Measurements from ENCODE around the gene RNU1-4. TPM values are rescaled to one million over a fixed set of nuclear protein-coding genes. Genes with fewer than 3 reads are reported as not detected.
"Not testable (repeated sequence)": the region's sequence is repeated elsewhere in the genome, so short reads cannot be mapped to it uniquely, and the experiment has no call there.

The RNU1-4 gene
- total and polyA plus RNA-seq, 2 donors = 17,380 TPM; not detected in 1

DNA sequence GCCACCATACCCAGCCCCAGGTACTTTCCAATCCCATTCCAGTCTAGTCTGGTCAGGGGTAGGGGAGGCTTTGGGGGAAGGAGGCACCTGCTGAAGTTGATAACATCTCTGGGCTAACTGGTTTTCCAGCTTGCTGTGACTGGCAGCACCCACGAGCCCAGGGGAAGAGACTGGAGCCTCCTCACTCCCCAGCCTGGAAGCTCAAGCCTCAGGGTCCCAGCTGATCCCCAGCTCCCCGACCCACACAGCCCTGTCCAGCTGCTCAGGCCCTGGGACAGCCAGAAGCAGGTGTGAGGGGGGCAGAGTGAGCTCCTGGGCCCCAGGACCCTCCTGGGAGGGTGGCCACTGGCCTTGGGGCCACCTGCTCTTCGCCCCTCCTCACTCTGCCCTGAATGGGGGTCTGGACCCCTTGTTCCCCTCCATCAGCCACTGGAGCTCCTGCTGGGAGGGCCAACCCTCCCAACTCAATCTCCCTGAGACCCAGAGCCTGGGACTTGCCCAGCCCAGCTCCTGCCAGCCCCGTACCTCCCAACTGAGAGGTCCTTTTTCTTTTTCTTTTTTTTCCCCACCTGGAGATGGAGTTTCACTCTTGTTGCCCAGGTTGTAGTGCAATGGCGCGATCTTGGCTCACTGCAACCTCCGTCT, 23.5 kb upstream of the RNU1-4 start:
- Histone ChIP-seq H3K27ac (ENCODE audit: low read depth in 1 of 2, low read length in 1 of 2) (no peak overlapping the region), H3K4me3 (ENCODE audit: low read length in 2 of 2) (no peak overlapping the region), H3K27me3 (ENCODE audit: control insufficient read depth in 2 of 2, insufficient read depth in 1 of 2, low read length in 1 of 2) (peaks cover 0 to 27% of the 10 kb centered on the region in 2 donors), H3K9me3 (ENCODE audit: control insufficient read depth in 2 of 2, insufficient read depth in 1 of 2, low read length in 1 of 2) (no peaks in the 10 kb centered on the region), H3K36me3 (ENCODE audit: control insufficient read depth in 2 of 2, insufficient read depth in 2 of 2, low read length in 1 of 2) (no peaks in the 10 kb centered on the region), H3K4me1 (ENCODE audit: control insufficient read depth in 2 of 2, insufficient read depth in 2 of 2, low read length in 2 of 2) (no peaks in the 10 kb centered on the region)
- DNase-seq (ENCODE audit: low read depth in 6 of 9, low spot score in 9 of 9) = no peak
- 92% methylated on average over 7 of the region's 7 CpGs for WGBS

DNA sequence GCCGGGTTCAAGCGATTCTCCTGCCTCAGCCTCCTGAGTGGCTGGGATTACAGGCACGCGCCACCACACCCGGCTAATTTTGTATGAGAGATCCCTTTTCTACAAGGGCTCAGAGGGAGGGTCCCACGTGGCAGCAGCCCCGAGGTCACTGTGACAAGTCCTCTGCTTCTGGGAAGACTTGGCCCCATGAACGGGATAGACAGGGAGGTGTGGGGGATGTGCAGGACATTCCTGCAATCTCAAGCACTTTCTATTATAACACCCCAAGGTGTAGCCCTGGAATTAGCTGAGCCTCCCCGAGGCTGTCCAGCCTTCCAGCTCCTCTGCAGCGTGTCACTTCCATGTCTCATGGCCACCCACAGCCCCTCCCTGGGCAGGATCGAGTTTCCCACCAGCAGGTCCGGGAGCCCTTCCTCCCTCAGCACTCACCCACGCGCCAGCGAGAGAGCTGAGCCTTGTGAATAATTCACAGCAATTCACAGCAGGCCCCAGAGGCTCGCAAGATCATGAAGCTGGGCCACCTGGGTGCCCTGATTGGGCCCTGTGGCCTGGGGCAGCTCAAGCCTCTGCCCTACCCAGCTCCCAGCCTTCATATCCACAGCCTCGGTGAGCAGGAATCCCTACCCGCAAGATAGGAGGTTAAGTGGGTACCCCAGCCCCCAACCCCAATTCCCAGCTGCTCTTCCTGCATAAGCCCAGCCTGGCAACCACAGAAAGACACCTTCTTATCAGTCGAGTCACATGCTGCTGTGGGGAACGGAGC, 22.8 kb upstream of the RNU1-4 start:
- Histone ChIP-seq H3K27me3 (ENCODE audit: control insufficient read depth in 2 of 2, insufficient read depth in 1 of 2, low read length in 1 of 2) (peaks cover 0 to 31% of the 10 kb centered on the region in 2 donors), H3K27ac (ENCODE audit: low read depth in 1 of 2, low read length in 1 of 2) (no peak overlapping the region), H3K4me3 (ENCODE audit: low read length in 2 of 2) (no peak overlapping the region), H3K36me3 (ENCODE audit: control insufficient read depth in 2 of 2, insufficient read depth in 2 of 2, low read length in 1 of 2) (no peaks in the 10 kb centered on the region), H3K4me1 (ENCODE audit: control insufficient read depth in 2 of 2, insufficient read depth in 2 of 2, low read length in 2 of 2) (no peaks in the 10 kb centered on the region), H3K9me3 (ENCODE audit: control insufficient read depth in 2 of 2, insufficient read depth in 1 of 2, low read length in 1 of 2) (no peaks in the 10 kb centered on the region)
- DNase-seq (ENCODE audit: low read depth in 6 of 9, low spot score in 9 of 9) = no peak
- 81% methylated on average over 20 of the region's 20 CpGs for WGBS

DNA sequence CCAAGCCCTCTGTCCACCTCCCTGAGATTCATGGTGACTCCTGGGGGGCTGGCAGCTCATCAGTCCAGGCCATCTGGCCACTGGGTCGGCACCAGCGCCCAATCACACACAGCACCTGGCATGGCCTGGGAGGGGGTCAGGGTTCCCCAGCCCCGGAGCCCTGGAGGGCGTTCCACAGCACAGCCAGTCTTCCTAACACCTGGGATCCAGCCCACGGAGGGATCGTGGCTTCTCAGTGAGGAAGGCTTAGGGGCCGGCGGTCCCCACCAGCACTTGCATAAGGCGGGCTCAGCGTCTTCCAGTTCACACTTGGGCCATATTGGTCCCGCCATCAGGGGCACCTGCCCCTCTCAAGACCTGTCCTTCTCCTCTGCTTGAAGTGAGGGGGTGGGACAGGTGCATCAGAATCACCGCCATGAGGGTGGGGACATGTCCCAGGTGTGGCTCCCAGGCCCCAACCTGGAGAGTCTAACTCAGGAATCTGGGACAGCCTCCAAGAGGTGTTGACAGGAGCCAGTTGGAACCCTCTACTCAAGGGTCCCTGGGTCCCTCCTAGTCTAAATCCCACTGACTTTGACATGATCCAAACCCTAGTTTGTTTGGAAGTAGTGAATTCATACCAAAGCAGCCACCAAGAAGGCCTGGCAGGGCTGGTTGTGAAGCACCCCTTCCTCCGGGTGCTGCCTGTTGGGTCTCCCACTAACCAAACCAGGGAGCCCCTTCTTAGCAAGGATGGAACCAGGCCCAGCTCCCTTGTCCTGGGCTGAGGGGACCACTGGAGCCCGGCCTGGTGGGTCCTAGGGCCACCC, 22.0 kb upstream of the RNU1-4 start:
- not testable (repeated sequence) for H3K36me3 ChIP-seq (ENCODE audit: control insufficient read depth in 2 of 2, insufficient read depth in 2 of 2, low read length in 1 of 2); H3K9me3 ChIP-seq (ENCODE audit: control insufficient read depth in 2 of 2, insufficient read depth in 1 of 2, low read length in 1 of 2); H3K4me1 ChIP-seq (ENCODE audit: control insufficient read depth in 2 of 2, insufficient read depth in 2 of 2, low read length in 2 of 2); H3K27ac ChIP-seq (ENCODE audit: low read depth in 1 of 2, low read length in 1 of 2); DNase-seq (ENCODE audit: low read depth in 6 of 9, low spot score in 9 of 9); H3K4me3 ChIP-seq (ENCODE audit: low read length in 2 of 2)
- peaks cover 0 to 31% of the 10 kb centered on the region in 2 donors for H3K27me3 ChIP-seq (ENCODE audit: control insufficient read depth in 2 of 2, insufficient read depth in 1 of 2, low read length in 1 of 2)
- WGBS = 95% methylated on average over 14 of the region's 14 CpGs

DNA sequence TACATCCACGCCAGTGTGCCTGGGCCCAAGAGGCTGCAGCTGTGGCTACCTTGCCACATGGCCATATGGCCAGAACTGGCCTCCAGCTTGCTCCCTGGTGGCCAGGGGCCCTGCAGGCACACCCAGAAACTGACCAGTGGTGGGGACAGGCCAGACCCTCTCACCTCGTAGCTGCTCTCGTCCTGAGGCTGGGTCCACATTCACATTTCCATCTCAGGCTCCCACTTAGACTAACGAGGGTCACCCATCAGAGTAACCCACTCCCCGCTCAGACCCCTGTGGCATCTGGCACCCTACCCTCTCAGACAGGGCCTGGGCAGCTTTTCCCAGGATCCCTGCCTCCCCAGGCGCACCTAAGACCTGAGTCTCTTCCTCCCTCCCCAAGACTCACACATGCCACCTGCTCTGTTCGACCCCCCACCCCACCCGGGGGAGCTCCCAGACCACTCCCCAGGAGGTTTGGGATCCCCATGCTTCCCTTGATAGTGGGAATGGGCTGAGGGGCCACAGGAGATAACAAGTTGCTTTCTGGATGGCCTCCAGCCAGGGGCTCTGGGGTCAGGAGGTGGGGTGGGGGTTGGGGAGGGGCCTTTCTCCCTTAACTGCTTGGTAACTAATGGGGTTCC, 21.3 kb upstream of the RNU1-4 start:
- WGBS = 96% methylated on average over 8 of the region's 8 CpGs
- Histone ChIP-seq H3K9me3 (ENCODE audit: control insufficient read depth in 2 of 2, insufficient read depth in 1 of 2, low read length in 1 of 2) (no peaks in the 10 kb centered on the region), H3K36me3 (ENCODE audit: control insufficient read depth in 2 of 2, insufficient read depth in 2 of 2, low read length in 1 of 2) (no peaks in the 10 kb centered on the region), H3K4me3 (ENCODE audit: low read length in 2 of 2) (no peak overlapping the region), H3K4me1 (ENCODE audit: control insufficient read depth in 2 of 2, insufficient read depth in 2 of 2, low read length in 2 of 2) (no peaks in the 10 kb centered on the region), H3K27ac (ENCODE audit: low read depth in 1 of 2, low read length in 1 of 2) (no peak overlapping the region), H3K27me3 (ENCODE audit: control insufficient read depth in 2 of 2, insufficient read depth in 1 of 2, low read length in 1 of 2) (peaks cover 0 to 35% of the 10 kb centered on the region in 2 donors)
- no peak for DNase-seq (ENCODE audit: low read depth in 6 of 9, low spot score in 9 of 9)

DNA sequence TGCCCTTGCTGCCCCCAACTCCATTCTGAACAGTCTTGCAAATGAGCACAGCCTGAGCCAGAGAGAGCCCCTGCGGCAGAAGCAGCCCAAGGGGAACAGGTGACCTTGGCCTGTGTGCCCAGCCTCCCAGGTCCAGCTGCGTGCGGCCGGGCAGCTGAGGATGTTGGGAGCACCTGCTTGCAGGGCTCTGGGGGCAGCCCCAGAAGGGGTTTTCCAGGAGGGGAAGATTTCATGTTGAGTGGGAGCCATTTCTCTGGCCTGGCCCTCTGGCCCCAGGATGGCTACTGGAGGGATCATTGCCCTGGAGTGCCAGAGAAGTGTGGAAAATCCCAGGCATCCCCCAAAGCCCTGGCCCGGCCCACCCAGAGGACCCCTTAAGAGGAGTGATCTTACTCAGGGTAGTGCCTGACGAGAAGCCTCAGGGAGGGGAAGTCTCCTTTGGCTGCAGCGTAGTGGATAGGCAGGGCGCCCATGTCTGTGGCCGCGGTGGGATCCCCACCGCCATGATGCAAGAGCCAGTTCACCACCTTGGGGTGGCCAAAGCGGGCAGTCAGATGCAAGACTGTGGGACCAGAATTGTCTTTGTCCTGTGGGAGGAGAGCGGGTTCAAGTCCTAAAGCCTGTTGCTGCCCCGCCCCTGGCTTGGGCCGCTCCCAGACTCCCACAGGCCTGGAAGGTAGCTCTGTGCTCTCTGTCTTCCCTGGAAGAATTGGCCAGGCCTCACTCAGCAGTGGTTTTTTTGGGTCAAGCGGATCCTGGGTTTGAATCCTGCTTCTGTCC, 20.6 kb upstream of the RNU1-4 start:
- no peaks in the 10 kb centered on the region for H3K9me3 ChIP-seq (ENCODE audit: control insufficient read depth in 2 of 2, insufficient read depth in 1 of 2, low read length in 1 of 2)
- H3K4me1 ChIP-seq (ENCODE audit: control insufficient read depth in 2 of 2, insufficient read depth in 2 of 2, low read length in 2 of 2) = no peaks in the 10 kb centered on the region
- DNase-seq (ENCODE audit: low read depth in 6 of 9, low spot score in 9 of 9) = no peak
- H3K27me3 ChIP-seq (ENCODE audit: control insufficient read depth in 2 of 2, insufficient read depth in 1 of 2, low read length in 1 of 2) = peaks cover 0 to 43% of the 10 kb centered on the region in 2 donors
- no peaks in the 10 kb centered on the region for H3K36me3 ChIP-seq (ENCODE audit: control insufficient read depth in 2 of 2, insufficient read depth in 2 of 2, low read length in 1 of 2)
- H3K4me3 ChIP-seq (ENCODE audit: low read length in 2 of 2) = no peak overlapping the region
- no peak overlapping the region for H3K27ac ChIP-seq (ENCODE audit: low read depth in 1 of 2, low read length in 1 of 2)
- 95% methylated on average over 16 of the region's 16 CpGs for WGBS

DNA sequence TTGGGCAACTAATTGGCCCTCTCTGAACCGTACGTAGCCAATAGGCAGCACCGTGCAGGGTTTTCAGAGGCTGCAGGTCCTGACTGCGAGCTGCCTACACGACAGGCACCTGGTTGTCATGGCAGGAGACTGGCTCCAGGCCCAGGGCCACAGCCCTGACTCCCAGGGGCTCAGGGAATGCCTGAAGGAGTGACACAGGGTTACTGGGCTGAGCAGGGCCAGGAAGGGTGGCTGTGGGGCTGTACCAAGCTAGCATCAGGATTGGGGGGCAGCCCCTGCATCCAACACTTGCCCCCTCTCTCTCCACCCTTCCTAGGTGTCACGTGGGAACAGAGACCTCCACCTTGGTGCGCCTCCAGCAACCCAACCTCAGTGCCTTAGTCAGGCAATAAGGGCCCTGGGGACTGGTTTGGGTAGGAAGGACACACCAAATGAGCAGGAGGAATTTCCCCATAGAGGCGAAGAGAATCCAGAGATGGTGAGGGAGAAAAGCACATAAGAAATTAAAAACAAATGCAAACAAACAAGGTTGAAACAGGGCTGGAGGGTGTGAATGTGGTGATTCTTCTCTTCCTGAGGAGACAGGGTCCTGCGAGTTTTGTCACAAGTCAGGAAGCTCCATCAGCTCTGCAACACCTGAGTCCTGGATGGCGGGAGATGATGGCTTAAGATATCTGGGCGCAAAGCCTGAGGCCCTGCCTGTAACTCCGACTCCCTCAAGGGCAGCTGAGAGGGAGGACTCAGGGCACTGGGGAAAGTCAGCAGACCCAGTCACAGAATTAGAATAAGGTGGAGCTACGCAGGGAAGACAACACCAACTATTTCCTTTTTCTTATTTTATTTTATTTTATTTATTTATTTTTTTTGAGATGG, 19.7 kb upstream of the RNU1-4 start:
- Histone ChIP-seq H3K4me1 (ENCODE audit: control insufficient read depth in 2 of 2, insufficient read depth in 2 of 2, low read length in 2 of 2) (no peaks in the 10 kb centered on the region), H3K4me3 (ENCODE audit: low read length in 2 of 2) (no peak overlapping the region), H3K36me3 (ENCODE audit: control insufficient read depth in 2 of 2, insufficient read depth in 2 of 2, low read length in 1 of 2) (no peaks in the 10 kb centered on the region), H3K27me3 (ENCODE audit: control insufficient read depth in 2 of 2, insufficient read depth in 1 of 2, low read length in 1 of 2) (peaks cover 2 to 49% of the 10 kb centered on the region in 2 donors), H3K27ac (ENCODE audit: low read depth in 1 of 2, low read length in 1 of 2) (no peak overlapping the region), H3K9me3 (ENCODE audit: control insufficient read depth in 2 of 2, insufficient read depth in 1 of 2, low read length in 1 of 2) (no peaks in the 10 kb centered on the region)
- no peak for DNase-seq (ENCODE audit: low read depth in 6 of 9, low spot score in 9 of 9)
- WGBS = 90% methylated on average over 13 of the region's 13 CpGs

DNA sequence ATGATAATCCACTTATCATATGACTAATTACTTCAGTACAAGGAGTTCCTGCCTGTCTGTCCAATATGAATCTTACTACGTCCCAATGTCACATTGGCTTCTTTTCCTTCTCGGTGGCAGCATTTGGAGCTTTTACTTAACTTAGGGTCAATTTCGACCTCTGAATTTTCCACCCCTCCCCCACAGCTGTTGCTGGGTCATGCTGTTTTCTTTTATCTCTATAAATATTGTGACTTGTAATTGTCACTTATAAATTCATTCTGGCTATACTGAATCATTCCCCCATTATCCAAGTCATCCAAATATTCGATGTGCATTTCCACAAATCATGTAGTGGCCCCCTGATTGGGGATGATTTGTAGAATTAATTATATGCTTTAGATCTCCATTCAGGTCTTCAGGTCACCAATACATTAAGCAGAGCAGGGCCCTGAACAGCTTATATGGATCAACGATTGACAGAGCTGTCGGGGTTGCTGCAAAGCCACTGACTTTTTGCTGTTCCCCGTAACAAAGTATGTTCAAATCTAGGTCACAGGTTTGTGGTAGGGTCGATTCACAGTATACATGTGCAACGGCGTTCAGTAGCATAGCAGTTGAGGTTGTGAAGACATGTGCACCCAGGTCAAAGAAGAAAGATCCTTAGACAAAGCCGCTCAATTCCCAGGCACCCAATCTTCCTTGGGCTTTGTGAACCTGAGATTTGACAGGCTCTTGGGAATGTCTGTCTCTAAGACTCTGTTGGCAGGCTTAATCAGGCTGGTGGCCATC, 18.3 kb upstream of the RNU1-4 start:
- Histone ChIP-seq H3K4me3 (ENCODE audit: low read length in 2 of 2) (no peak overlapping the region), H3K27ac (ENCODE audit: low read depth in 1 of 2, low read length in 1 of 2) (no peak overlapping the region), H3K9me3 (ENCODE audit: control insufficient read depth in 2 of 2, insufficient read depth in 1 of 2, low read length in 1 of 2) (no peaks in the 10 kb centered on the region), H3K36me3 (ENCODE audit: control insufficient read depth in 2 of 2, insufficient read depth in 2 of 2, low read length in 1 of 2) (no peaks in the 10 kb centered on the region), H3K4me1 (ENCODE audit: control insufficient read depth in 2 of 2, insufficient read depth in 2 of 2, low read length in 2 of 2) (no peaks in the 10 kb centered on the region), H3K27me3 (ENCODE audit: control insufficient read depth in 2 of 2, insufficient read depth in 1 of 2, low read length in 1 of 2) (peaks cover 2 to 44% of the 10 kb centered on the region in 2 donors)
- no peak for DNase-seq (ENCODE audit: low read depth in 6 of 9, low spot score in 9 of 9)
- WGBS = 91% methylated on average over 11 of the region's 11 CpGs
